Aorta (tissue), 5 donors: ENCODE data around the gene GPR68. TPM values are rescaled to one million over a fixed set of nuclear protein-coding genes. Genes with fewer than 3 reads are reported as not detected.
A peak's percentile ranks its signal among the peaks of the same experiment; 100 is the strongest.

ENCODE experiments used
- ATAC-seq: fragments of 200-7000 bp; cut with Tn5 transposase; one replicate; pipeline ENCODE4 v1.9.1; 2022; ENCODE audit warnings: moderate library complexity; ENCODE audit not compliant: low FRiP score
- DNase-seq, 2 donors: peaks; one replicate each; pipeline ENCODE4 v3.0.0-alpha.2; 2020
- H3K27ac ChIP-seq, 2 donors: one replicate each; pipeline ENCODE4 v1.5.1; 2013; ENCODE audit warnings: low read length in 2 of 2, mild to moderate bottlenecking in 2 of 2, moderate library complexity in 2 of 2, control low read depth in 1 of 2, inconsistent platforms in 1 of 2, low read depth in 1 of 2
- H3K27me3 ChIP-seq, 2 donors: one replicate each; pipeline ENCODE4 v1.6.1; 2013; ENCODE audit warnings: control low read depth in 1 of 2, low read length in 1 of 2, mild to moderate bottlenecking in 1 of 2, moderate library complexity in 1 of 2; ENCODE audit not compliant: insufficient read depth in 2 of 2, control insufficient read depth in 1 of 2
- H3K36me3 ChIP-seq, 2 donors: one replicate each; pipeline ENCODE4 v1.6.1; 2013; ENCODE audit warnings: control low read depth in 1 of 2, low read length in 1 of 2, mild to moderate bottlenecking in 1 of 2; ENCODE audit not compliant: insufficient read depth in 2 of 2, control insufficient read depth in 1 of 2
- H3K4me1 ChIP-seq, 2 donors: one replicate each; pipeline ENCODE4 v1.6.1; 2013; ENCODE audit warnings: low read length in 2 of 2, control low read depth in 1 of 2, mild to moderate bottlenecking in 1 of 2, moderate library complexity in 1 of 2; ENCODE audit not compliant: insufficient read depth in 2 of 2, control insufficient read depth in 1 of 2
- H3K4me3 ChIP-seq, 2 donors: one replicate each; pipeline ENCODE4 v1.5.1; 2013; ENCODE audit warnings: low read length in 2 of 2, control low read depth in 1 of 2, mild to moderate bottlenecking in 1 of 2
- H3K9me3 ChIP-seq: one replicate; pipeline ENCODE4 v1.6.1; 2013; ENCODE audit warnings: mild to moderate bottlenecking, low read length; ENCODE audit not compliant: control insufficient read depth
- WGBS, 2 donors: extraction: QIAGEN DNeasy Blood & Tissue Kit; methylation state at CpG; one replicate each; pipeline ENCODE4 v1.1.7; 2013; 5-methylcytosine and 5-hydroxymethylcytosine counted together
- intact Hi-C, 2 donors: fragments of 100-400 bp; cut with DNase I; formaldehyde crosslinking; loops; one replicate each; pipeline versions ENCODE4 v1.14.2 to v1.15.0; 2022
- polyA plus RNA-seq, 2 donors: library from polyadenylated mRNA; stranded (reverse); fragments of 200-250 nt; gene quantifications; one replicate each; pipeline ENCODE4 v1.2.3, GENCODE V29; 2013
- total RNA-seq, 2 donors: library from RNA; stranded (reverse); fragmentation: NEBNext Ultra II Directional; extraction: Animal tissue kit (Norgen Biotek cat#: 25700); gene quantifications; one replicate each; pipeline ENCODE4 v1.2.1, GENCODE V29; 2021
- donor health status: healthy with polysubstance abuse.
- donor health status: Bipolar disorder and iron deficiency.
- donor health status: DM: no; HTN: no; CAD: no.
- donor health status: DM: no; HTN: no; CAD: no.
- donor health status: DM: yes; HTN: yes; CAD: no.

Gene GPR68
- total and polyA plus RNA-seq, 4 donors: 0.10 to 6.3 (median 0.84) TPM; not detected in 1

DNA sequence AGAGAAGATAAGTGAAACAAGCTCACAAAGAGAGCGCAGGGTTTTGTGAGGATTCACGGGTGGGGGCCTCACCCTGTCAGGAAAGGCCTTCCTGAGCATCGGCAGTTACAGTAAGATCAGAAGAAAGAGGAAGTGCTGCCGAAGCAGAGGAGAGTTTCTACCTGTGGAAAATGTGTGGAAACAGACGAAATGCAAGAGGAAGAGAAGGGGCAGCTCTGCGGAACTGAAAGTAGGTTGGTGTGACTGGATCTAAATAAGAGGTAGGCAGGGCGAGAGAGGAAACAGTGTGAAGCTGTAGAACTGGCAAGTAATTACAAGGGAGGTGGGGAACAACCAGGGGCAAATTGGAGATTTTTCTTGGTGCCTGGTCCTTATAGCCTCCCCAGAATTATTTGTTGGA is 2.6 kb downstream of the GPR68 start:
- DNase-seq (no peak), ATAC-seq (no peak)
- Histone ChIP-seq H3K27ac (no peak overlapping the region), H3K9me3 (peaks cover 2% of the 10 kb centered on the region), H3K36me3 (no peaks in the 10 kb centered on the region), H3K4me3 (no peak overlapping the region), H3K4me1 (no peaks in the 10 kb centered on the region), H3K27me3 (no peaks in the 10 kb centered on the region)
- 86 to 87% methylated on average over 7 of the region's 7 CpGs for WGBS, 2 donors
- intact Hi-C loops: no loop called here

DNA sequence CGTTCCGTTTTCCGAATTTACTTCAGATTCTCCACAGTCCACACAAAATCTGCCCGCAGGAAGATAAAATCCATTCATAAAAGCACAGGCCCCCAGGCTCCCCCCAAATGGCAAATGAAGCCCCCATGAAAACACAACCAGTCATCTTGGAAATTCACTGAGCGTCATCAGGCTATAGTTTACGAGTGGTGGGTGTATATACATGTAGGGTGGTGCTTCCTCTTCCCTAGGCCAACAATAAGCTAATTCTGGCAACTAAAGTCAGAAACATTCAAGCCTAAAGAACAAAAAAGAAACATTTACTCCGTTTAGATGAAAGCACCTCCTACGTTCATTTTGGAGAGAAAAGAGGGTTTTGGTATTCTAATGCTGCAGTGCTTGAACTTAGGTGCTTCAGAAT is 5.8 kb downstream of the GPR68 start:
- DNase-seq: no peak
- no peak for ATAC-seq
- peaks cover 2% of the 10 kb centered on the region for H3K9me3 ChIP-seq
- H3K27me3 ChIP-seq: no peaks in the 10 kb centered on the region
- H3K36me3 ChIP-seq: no peaks in the 10 kb centered on the region
- intact Hi-C loops: no loop called here
- H3K27ac ChIP-seq: no peak overlapping the region
- no peaks in the 10 kb centered on the region for H3K4me1 ChIP-seq
- WGBS, 2 donors: 73% methylated on average over 8 of the region's 8 CpGs
- H3K4me3 ChIP-seq: no peak overlapping the region

DNA sequence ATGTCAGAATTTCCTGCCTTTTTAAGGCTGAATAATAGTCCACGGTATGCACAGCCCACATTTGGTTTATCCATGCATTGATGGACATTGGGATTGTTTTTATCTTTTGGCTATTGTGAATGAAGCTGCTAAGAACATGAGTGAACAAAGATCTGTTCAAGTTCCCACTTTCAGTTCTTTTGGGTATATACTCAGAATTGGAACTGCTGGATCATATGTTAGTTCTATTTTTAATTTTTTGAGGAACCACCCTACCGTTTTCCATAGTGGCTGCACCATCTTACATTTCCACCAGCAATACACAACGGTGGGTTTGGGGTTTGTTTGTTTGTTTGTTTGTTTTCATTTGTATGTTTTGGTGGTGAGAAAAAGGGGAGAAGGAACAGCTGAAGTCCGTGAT is 6.4 kb downstream of the GPR68 start:
- H3K4me1 ChIP-seq: no peaks in the 10 kb centered on the region
- peaks cover 4% of the 10 kb centered on the region for H3K9me3 ChIP-seq
- no peak for ATAC-seq
- no peak for DNase-seq
- H3K27ac ChIP-seq: no peak overlapping the region
- H3K27me3 ChIP-seq: no peaks in the 10 kb centered on the region
- WGBS, 2 donors: 67 to 77% methylated on average over 4 of the region's 4 CpGs
- no peaks in the 10 kb centered on the region for H3K36me3 ChIP-seq
- intact Hi-C loops: no loop called here
- no peak overlapping the region for H3K4me3 ChIP-seq

DNA sequence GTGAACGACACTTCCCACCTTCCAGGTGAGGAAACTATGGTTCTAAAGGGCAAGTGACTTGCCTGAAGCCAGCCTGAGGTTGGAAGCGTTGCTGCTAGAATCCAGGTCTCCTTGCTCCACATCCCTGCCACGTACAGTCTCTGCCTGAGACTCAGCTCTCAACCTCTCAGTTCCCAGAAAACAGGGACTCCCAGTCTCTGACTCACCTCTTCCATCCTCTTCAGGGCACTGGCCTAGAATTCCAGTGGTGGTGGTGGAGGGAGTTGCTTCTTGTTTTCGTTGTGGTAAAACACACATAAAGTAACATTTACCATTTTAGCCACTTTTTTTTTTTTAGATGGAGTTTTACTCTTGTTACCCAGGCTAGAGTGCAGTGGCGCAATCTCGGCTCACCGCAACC is 7.3 kb downstream of the GPR68 start:
- no peaks in the 10 kb centered on the region for H3K4me1 ChIP-seq

DNA sequence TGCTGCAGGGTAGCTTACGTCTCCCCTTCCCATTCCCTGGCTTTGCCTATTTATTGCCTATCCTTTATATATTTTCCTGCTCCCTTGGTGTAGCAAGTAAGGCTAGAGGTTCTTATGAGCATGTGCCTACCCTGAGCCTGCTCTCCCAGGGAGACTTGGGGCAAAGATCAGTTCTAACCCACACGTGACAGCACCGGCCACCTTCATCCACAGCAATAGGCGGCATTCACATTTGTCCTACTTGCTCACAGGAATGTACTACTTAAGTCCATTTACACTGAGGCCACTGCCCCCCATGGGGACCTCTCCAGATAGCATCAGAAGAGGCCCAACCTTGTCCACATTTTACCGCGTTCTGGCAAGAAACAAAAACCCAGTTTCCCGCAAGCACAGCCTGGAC is 8.7 kb downstream of the GPR68 start:
- Histone ChIP-seq H3K9me3 (peaks cover 4% of the 10 kb centered on the region), H3K4me3 (no peak overlapping the region), H3K36me3 (no peaks in the 10 kb centered on the region), H3K4me1 (no peaks in the 10 kb centered on the region), H3K27me3 (no peaks in the 10 kb centered on the region), H3K27ac (no peak overlapping the region)
- 89 to 91% methylated on average over 7 of the region's 7 CpGs for WGBS, 2 donors
- intact Hi-C loops: no loop called here
- DNase-seq: no peak
- ATAC-seq: no peak

More for the DNA sequence above, 7.3 kb downstream of the GPR68 start:
- 87 to 91% methylated on average over 7 of the region's 7 CpGs for whole genome bisulfite sequencing, 2 donors
- DNase-seq (no peak), ATAC-seq (no peak)
- no peak overlapping the region for H3K27ac ChIP-seq
- no peaks in the 10 kb centered on the region for H3K36me3 ChIP-seq
- H3K27me3 ChIP-seq: no peaks in the 10 kb centered on the region
- intact Hi-C loops: no loop called here
- peaks cover 4% of the 10 kb centered on the region for H3K9me3 ChIP-seq
- H3K4me3 ChIP-seq: no peak overlapping the region

DNA sequence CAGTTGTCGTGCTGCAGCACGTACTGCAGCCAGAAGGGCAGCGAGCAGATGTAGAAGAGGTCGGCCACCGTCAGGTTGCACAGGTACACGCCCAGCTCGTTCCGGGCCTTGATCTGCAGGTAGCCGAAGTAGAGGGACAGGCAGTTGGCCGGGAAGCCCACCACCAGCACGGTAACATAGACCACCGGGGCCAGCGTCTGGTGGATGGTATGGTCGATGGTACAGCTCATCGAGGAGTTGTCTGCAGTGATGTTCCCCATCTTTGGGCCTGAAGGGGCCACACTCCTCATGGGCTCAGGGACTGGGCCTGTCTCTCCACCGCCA is 9.8 kb downstream of the GPR68 start:
- no peak overlapping the region for H3K4me3 ChIP-seq
- no peaks in the 10 kb centered on the region for H3K27me3 ChIP-seq
- intact Hi-C loops: no loop called here
- no peak for DNase-seq
- no peak for ATAC-seq
- no peaks in the 10 kb centered on the region for H3K4me1 ChIP-seq
- H3K27ac ChIP-seq: no peak overlapping the region
- 95 to 97% methylated on average over 16 of the region's 16 CpGs for WGBS, 2 donors
- H3K9me3 ChIP-seq: peaks cover 6% of the 10 kb centered on the region
- H3K36me3 ChIP-seq: no peaks in the 10 kb centered on the region

DNA sequence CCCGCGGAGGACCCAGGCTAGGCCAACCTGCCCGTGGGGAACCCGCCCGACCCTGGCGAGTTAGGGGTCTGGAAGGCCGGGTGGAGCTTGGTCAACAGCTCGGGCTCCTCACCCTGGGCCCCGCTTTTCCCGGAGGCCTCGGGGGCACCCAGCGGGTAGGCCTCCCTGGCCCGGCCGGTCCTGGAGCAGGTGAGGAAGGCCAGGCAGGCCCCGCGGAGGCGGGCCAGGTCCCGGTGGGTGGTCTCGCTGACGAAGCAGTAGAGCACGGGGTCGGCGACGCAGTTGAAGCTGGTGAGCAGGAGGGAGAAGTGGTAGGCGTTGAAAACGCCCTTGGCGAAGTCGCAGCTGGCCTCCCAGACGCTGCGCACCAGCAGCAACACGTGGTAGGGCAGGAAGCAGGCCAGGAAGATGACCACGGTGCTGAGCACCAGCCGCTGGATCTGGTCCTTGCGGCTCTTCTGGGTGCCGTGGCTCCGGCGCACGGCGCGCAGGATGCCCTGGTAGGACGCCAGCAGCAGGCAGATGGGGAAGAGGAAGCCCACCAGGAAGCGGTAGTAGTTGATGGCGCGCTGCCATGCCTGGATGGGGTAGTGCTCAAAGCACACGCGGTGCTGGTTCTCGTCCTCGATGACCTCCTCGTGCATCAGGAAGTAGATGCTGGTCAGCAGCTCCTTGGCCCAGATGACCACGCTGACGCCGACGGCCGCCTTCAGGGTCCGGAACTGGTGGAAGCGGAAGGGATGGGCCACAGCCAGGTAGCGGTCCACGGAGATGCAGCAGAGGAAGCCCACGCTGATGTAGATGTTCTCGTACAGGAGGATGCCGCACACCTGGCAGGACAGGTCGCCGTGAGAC is 10.3 kb downstream of the GPR68 start:
- 93 to 94% methylated on average over 63 of the region's 63 CpGs for WGBS, 2 donors
- Histone ChIP-seq H3K27me3 (no peaks in the 10 kb centered on the region), H3K4me1 (no peaks in the 10 kb centered on the region), H3K4me3 (no peak overlapping the region), H3K27ac (no peak overlapping the region), H3K9me3 (peaks cover 4% of the 10 kb centered on the region), H3K36me3 (no peaks in the 10 kb centered on the region)
- DNase-seq (peak in 1 of 2 donors; percentile 70), ATAC-seq (no peak)
- intact Hi-C loops: no loop called here

DNA sequence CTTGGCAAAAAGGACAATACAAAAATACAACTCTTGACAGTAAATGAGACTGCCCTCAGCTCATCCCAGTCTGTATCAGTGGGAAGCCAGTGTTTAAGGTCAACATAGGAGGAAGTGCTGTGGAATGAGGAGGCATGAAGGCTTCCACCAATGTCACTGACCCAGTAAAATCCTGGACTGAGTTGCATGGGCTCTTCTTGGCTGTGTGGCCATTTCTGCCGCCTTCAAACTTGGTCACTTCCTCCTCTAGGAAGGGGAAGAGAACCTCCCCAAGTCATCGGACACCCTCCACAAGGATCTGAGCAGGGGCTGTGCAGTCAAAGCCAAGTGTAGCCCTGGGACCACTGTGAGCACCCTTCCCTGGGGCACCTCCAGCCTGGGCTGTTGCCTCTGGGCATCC is 11.9 kb downstream of the GPR68 start:
- intact Hi-C loops: no loop called here
- no peaks in the 10 kb centered on the region for H3K27me3 ChIP-seq
- ATAC-seq (no peak), DNase-seq (no peak)
- no peak overlapping the region for H3K27ac ChIP-seq
- no peaks in the 10 kb centered on the region for H3K4me1 ChIP-seq
- no peaks in the 10 kb centered on the region for H3K36me3 ChIP-seq
- 78 to 96% methylated on average over 2 of the region's 2 CpGs for WGBS, 2 donors
- no peak overlapping the region for H3K4me3 ChIP-seq
- H3K9me3 ChIP-seq: peaks cover 4% of the 10 kb centered on the region

DNA sequence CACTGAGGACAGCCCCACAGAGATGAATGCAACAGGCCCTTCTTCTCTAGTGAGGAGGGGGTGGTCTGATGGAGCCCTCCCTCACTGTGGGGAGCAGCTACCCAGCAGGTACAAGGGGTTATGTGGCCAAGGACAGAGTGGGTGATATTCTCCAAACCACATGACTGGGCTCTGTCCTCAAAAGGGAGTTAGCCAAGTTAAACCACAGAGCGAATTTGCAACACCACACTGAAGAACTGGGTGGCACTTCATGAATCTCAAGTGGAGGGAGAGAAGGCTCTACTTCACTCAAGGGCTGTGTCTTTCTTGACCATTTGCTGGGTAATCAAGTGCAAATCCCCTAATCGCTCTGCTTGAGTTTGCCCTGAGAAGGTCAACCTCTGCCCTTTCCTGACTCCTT is 12.5 kb downstream of the GPR68 start:
- ATAC-seq (no peak), DNase-seq (peak in 1 of 2 donors; percentile 19)
- H3K27ac ChIP-seq: no peak overlapping the region
- H3K4me1 ChIP-seq: no peaks in the 10 kb centered on the region
- H3K27me3 ChIP-seq: no peaks in the 10 kb centered on the region
- H3K9me3 ChIP-seq: peaks cover 4% of the 10 kb centered on the region
- no peak overlapping the region for H3K4me3 ChIP-seq
- no peaks in the 10 kb centered on the region for H3K36me3 ChIP-seq
- WGBS, 2 donors: 91 to 92% methylated on average over 2 of the region's 2 CpGs
- intact Hi-C loops: no loop called here
